T-cell (primary cell): Measurements from ENCODE around the gene PLEKHS1. TPM values are rescaled to one million over a fixed set of nuclear protein-coding genes. Genes with fewer than 3 reads are reported as not detected.

Source experiments
- ATAC-seq, 4 experiments: fragments of 200-7000 bp in 3 of 4; fragments of 150-1000 bp in 1 of 4; cut with Tn5 transposase; replicated peaks in 1 of 4; 1 replicate in 3 of 4; 2 replicates in 1 of 4; pipeline ENCODE4 v1.10.0; 2021; ENCODE audit warnings: moderate library complexity in 3 of 4, mild to moderate bottlenecking in 2 of 4, moderate number of reproducible peaks in 1 of 4
- CTCF ChIA-PET, 2 donors: fragments of 300-600 bp; sonication (Branson Sonifier 250); formaldehyde crosslinking; loops; one replicate each; lab custom pipeline; 2022; ENCODE audit warnings: antibody characterized with exemption in 2 of 2; lab: Charles Lee
- POLR2A ChIA-PET, 2 donors: fragments of 300-600 bp; sonication (Branson Sonifier 250); formaldehyde crosslinking; loops; one replicate each; lab custom pipeline; 2022; ENCODE audit warnings: antibody characterized with exemption in 2 of 2; lab: Charles Lee
- DNase-seq, 35 experiments: peaks; one replicate each; pipeline versions ENCODE4 v3.0.0 to v3.0.0-alpha.2; 2013 to 2023
- H3K27ac ChIP-seq: one replicate; pipeline ENCODE4 v1.5.1; 2013; ENCODE audit warnings: low read length
- H3K27me3 ChIP-seq, 2 experiments: replicated peaks in 1 of 2; 1 replicate in 1 of 2; 2 replicates in 1 of 2; pipeline versions ENCODE4 v1.6.1 to v1.7.0; 2013; ENCODE audit warnings: low read length in 1 of 2, mixed read lengths in 1 of 2; ENCODE audit not compliant: control insufficient read depth in 2 of 2, insufficient read depth in 2 of 2; ENCODE audit errors: extremely low read depth in 1 of 2
- H3K36me3 ChIP-seq, 2 donors: 1 replicate in 1 of 2; 2 replicates in 1 of 2; pipeline versions ENCODE4 v1.6.1 to v1.7.0; 2013; ENCODE audit warnings: low read length in 1 of 2; ENCODE audit not compliant: control insufficient read depth in 2 of 2, insufficient read depth in 1 of 2; ENCODE audit errors: extremely low read depth in 1 of 2
- H3K4me1 ChIP-seq, 2 experiments: 1 replicate in 1 of 2; 2 replicates in 1 of 2; pipeline versions ENCODE4 v1.6.1 to v1.7.0; 2013; ENCODE audit warnings: low read length in 2 of 2, mixed read lengths in 1 of 2; ENCODE audit not compliant: insufficient read depth in 2 of 2, control insufficient read depth in 1 of 2; ENCODE audit errors: extremely low read depth in 1 of 2
- H3K4me3 ChIP-seq, 2 donors: 1 replicate in 1 of 2; 2 replicates in 1 of 2; pipeline versions ENCODE4 v1.5.1 to v1.7.0; 2013; ENCODE audit warnings: mild to moderate bottlenecking in 2 of 2, low read length in 1 of 2, moderate library complexity in 1 of 2; ENCODE audit not compliant: control insufficient read depth in 1 of 2; ENCODE audit errors: extremely low read depth in 1 of 2
- H3K9me3 ChIP-seq: 2 replicates; pipeline ENCODE4 v1.7.0; 2013
- H3K27ac Mint-ChIP-seq, 2 donors: one replicate each; pipeline ENCODE4 v1.8.0; 2020 to 2021; ENCODE audit warnings: mild to moderate bottlenecking in 2 of 2, mixed read lengths in 2 of 2
- H3K27me3 Mint-ChIP-seq, 2 donors: one replicate each; pipeline ENCODE4 v1.8.0; 2021 to 2022; ENCODE audit warnings: mixed read lengths in 2 of 2
- H3K36me3 Mint-ChIP-seq: one replicate; pipeline ENCODE4 v1.8.0; 2021; ENCODE audit warnings: mixed read lengths
- H3K4me1 Mint-ChIP-seq, 3 donors: one replicate each; pipeline ENCODE4 v1.8.0; 2020 to 2022; ENCODE audit warnings: mixed read lengths in 3 of 3, mild to moderate bottlenecking in 1 of 3
- H3K4me3 Mint-ChIP-seq, 3 donors: one replicate each; pipeline ENCODE4 v1.8.0; 2020 to 2022; ENCODE audit warnings: mild to moderate bottlenecking in 3 of 3, mixed read lengths in 3 of 3, moderate library complexity in 3 of 3
- H3K9me3 Mint-ChIP-seq, 3 donors: one replicate each; pipeline ENCODE4 v1.8.0; 2020 to 2022; ENCODE audit warnings: mixed read lengths in 3 of 3
- WGBS: methylation state at CpG from one replicate; pipeline ENCODE4 v1.1.5; 2013; ENCODE audit warnings: missing lambda C conversion rate; ENCODE audit not compliant: insufficient coverage; 5-methylcytosine and 5-hydroxymethylcytosine counted together
- total RNA-seq, 35 experiments: library from RNA in 6 of 35; stranded (reverse) in 6 of 35; fragments of 120-200 nt in 1 of 35; gene quantifications; one replicate each; pipeline versions ENCODE4 v1.2.1 to v1.2.4 and lab custom pipeline; 2013 to 2026

PLEKHS1 gene
- total RNA-seq, 5 donors from 2014 or later (not counting 1 experiment from before 2014, with no cell fraction given), result not detected

GRCh38 chr10:113746217-113746957, 5.1 kb upstream of the PLEKHS1 start:
- H3K4me1 Mint-ChIP-seq, result no peaks in the 10 kb centered on the region
- H3K9me3 Mint-ChIP-seq, result no peaks in the 10 kb centered on the region
- H3K27ac Mint-ChIP-seq, result no peak overlapping the region
- H3K4me3 Mint-ChIP-seq, result no peak overlapping the region
- Histone ChIP-seq H3K9me3 (no peaks in the 10 kb centered on the region), H3K4me3 (no peak overlapping the region), H3K36me3 (no peaks in the 10 kb centered on the region), H3K27ac (no peak overlapping the region), H3K4me1 (no peaks in the 10 kb centered on the region), H3K27me3 (peaks cover 0 to 4% of the 10 kb centered on the region in 2 experiments)
- POLR2A ChIA-PET, result no interaction called here
- ATAC-seq (no peak), DNase-seq (no peak)
- WGBS, result 40% methylated on average over 1 of the region's 3 CpGs
- peaks cover 14 to 29% of the 10 kb centered on the region in 2 donors for H3K27me3 Mint-ChIP-seq
- CTCF ChIA-PET, result no interaction called here
- H3K36me3 Mint-ChIP-seq, result no peaks in the 10 kb centered on the region

- POLR2A ChIA-PET, result no interaction called here
- Histone ChIP-seq H3K4me1 (no peaks in the 10 kb centered on the region), H3K9me3 (no peaks in the 10 kb centered on the region), H3K27ac (no peak overlapping the region), H3K4me3 (no peak overlapping the region), H3K36me3 (no peaks in the 10 kb centered on the region), H3K27me3 (peaks cover 0 to 3% of the 10 kb centered on the region in 2 experiments)
- Mint-ChIP-seq H3K4me1 (no peaks in the 10 kb centered on the region), H3K27ac (no peak overlapping the region), H3K27me3 (peaks cover 18 to 21% of the 10 kb centered on the region in 2 donors), H3K4me3 (no peak overlapping the region), H3K36me3 (no peaks in the 10 kb centered on the region), H3K9me3 (no peaks in the 10 kb centered on the region)
- CTCF ChIA-PET, result interaction anchor here in 1 of 2 donors (0.6 kb wide), 1 partner anchor 1315 kb away, joined by 4 read pairs; no protein-coding TSS in a partner anchor
- no CpG with 5 or more reads among the region's 1 CpG for WGBS
- ATAC-seq, result no peak
- DNase-seq, result no peak
Measured at GRCh38 chr10:113752553-113752952, 1.1 kb downstream of the PLEKHS1 start.

- no peak for ATAC-seq
- POLR2A ChIA-PET, result no interaction called here
- peaks cover 18 to 21% of the 10 kb centered on the region in 2 donors for H3K27me3 Mint-ChIP-seq
Measured at GRCh38 chr10:113753020-113753692, 1.7 kb downstream of the PLEKHS1 start.

GRCh38 chr10:113754125-113754524, 2.6 kb downstream of the PLEKHS1 start:
- 85% methylated on average over 2 of the region's 3 CpGs for WGBS
- no peaks in the 10 kb centered on the region for H3K9me3 Mint-ChIP-seq
- ATAC-seq (no peak), DNase-seq (no peak)
- no peaks in the 10 kb centered on the region for H3K4me1 Mint-ChIP-seq
- no peak overlapping the region for H3K4me3 ChIP-seq
- H3K9me3 ChIP-seq, result no peaks in the 10 kb centered on the region
- H3K27me3 Mint-ChIP-seq, result peaks cover 18 to 21% of the 10 kb centered on the region in 2 donors
- H3K36me3 ChIP-seq, result no peaks in the 10 kb centered on the region
- peaks cover 0 to 3% of the 10 kb centered on the region in 2 experiments for H3K27me3 ChIP-seq
- POLR2A ChIA-PET, result no interaction called here
- H3K36me3 Mint-ChIP-seq, result no peaks in the 10 kb centered on the region
- H3K27ac Mint-ChIP-seq, result no peak overlapping the region
- no peak overlapping the region for H3K4me3 Mint-ChIP-seq
- H3K27ac ChIP-seq, result no peak overlapping the region
- CTCF ChIA-PET, result no interaction called here
- no peaks in the 10 kb centered on the region for H3K4me1 ChIP-seq

More at GRCh38 chr10:113753020-113753692, 1.7 kb downstream of the PLEKHS1 start:
- H3K9me3 ChIP-seq, result no peaks in the 10 kb centered on the region
- no peaks in the 10 kb centered on the region for H3K4me1 ChIP-seq
- H3K27me3 ChIP-seq, result peaks cover 0 to 3% of the 10 kb centered on the region in 2 experiments
- no peak overlapping the region for H3K27ac ChIP-seq
- no CpG with 5 or more reads among the region's 9 CpGs for WGBS
- H3K9me3 Mint-ChIP-seq, result no peaks in the 10 kb centered on the region
- H3K36me3 ChIP-seq, result no peaks in the 10 kb centered on the region
- CTCF ChIA-PET, result no interaction called here
- H3K4me3 Mint-ChIP-seq, result no peak overlapping the region
- H3K27ac Mint-ChIP-seq, result no peak overlapping the region
- no peak overlapping the region for H3K4me3 ChIP-seq
- DNase-seq, result no peak
- no peaks in the 10 kb centered on the region for H3K4me1 Mint-ChIP-seq
- H3K36me3 Mint-ChIP-seq, result no peaks in the 10 kb centered on the region

- Histone ChIP-seq H3K9me3 (no peaks in the 10 kb centered on the region), H3K4me3 (no peak overlapping the region), H3K27ac (no peak overlapping the region), H3K27me3 (peaks cover 0 to 3% of the 10 kb centered on the region in 2 experiments), H3K4me1 (no peaks in the 10 kb centered on the region), H3K36me3 (no peaks in the 10 kb centered on the region)
- ChIA-PET CTCF (no interaction called here), POLR2A (no interaction called here)
- no peak for ATAC-seq
- Mint-ChIP-seq H3K4me3 (no peak overlapping the region), H3K27me3 (peaks cover 18 to 21% of the 10 kb centered on the region in 2 donors), H3K27ac (no peak overlapping the region), H3K36me3 (no peaks in the 10 kb centered on the region), H3K9me3 (no peaks in the 10 kb centered on the region), H3K4me1 (no peaks in the 10 kb centered on the region)
- WGBS, result 75% methylated on average over 5 of the region's 9 CpGs
- DNase-seq, result no peak
Measured at GRCh38 chr10:113754768-113755167, 3.3 kb downstream of the PLEKHS1 start.

- CTCF ChIA-PET, result no interaction called here
- ATAC-seq, result no peak
- peaks cover 0 to 3% of the 10 kb centered on the region in 2 experiments for H3K27me3 ChIP-seq
- no peak overlapping the region for H3K27ac ChIP-seq
- Mint-ChIP-seq H3K27ac (no peak overlapping the region), H3K36me3 (no peaks in the 10 kb centered on the region), H3K4me1 (no peaks in the 10 kb centered on the region), H3K9me3 (no peaks in the 10 kb centered on the region), H3K27me3 (peaks cover 15 to 21% of the 10 kb centered on the region in 2 donors), H3K4me3 (no peak overlapping the region)
- no peak overlapping the region for H3K4me3 ChIP-seq
- H3K36me3 ChIP-seq, result no peaks in the 10 kb centered on the region
- no peaks in the 10 kb centered on the region for H3K9me3 ChIP-seq
- DNase-seq, result no peak
- H3K4me1 ChIP-seq, result no peaks in the 10 kb centered on the region
- 82% methylated on average over 9 of the region's 12 CpGs for WGBS
- POLR2A ChIA-PET, result no interaction called here
Measured at GRCh38 chr10:113756940-113757543, 5.6 kb downstream of the PLEKHS1 start.
